ENCODE measurements around the gene TMEM178B.
A peak's percentile ranks its signal among the peaks of the same experiment; 100 is the strongest.

Gene TMEM178B

GRCh38 chr7:141185369-141185967 lies 111.6 kb downstream of the TMEM178B start:
- no peak for DNase-seq

- no peak for DNase-seq
Observed at GRCh38 chr7:141189231-141189630, 115.4 kb downstream of the TMEM178B start.

GRCh38 chr7:141190495-141190894 lies 116.6 kb downstream of the TMEM178B start:
- no peak for DNase-seq

GRCh38 chr7:141191277-141191676 lies 117.4 kb downstream of the TMEM178B start:
- DNase-seq = no peak

GRCh38 chr7:141193066-141193465 lies 119.2 kb downstream of the TMEM178B start:
- DNase-seq = no peak

- peak; percentile 6 to 16 for DNase-seq
Observed at GRCh38 chr7:141195722-141196121, 121.9 kb downstream of the TMEM178B start.

- no peak for DNase-seq
Observed at GRCh38 chr7:141198194-141198958, 124.5 kb downstream of the TMEM178B start.

GRCh38 chr7:141200191-141201108 lies 126.6 kb downstream of the TMEM178B start:
- DNase-seq = no peak

GRCh38 chr7:141201145-141201885 lies 127.5 kb downstream of the TMEM178B start:
- DNase-seq = no peak

GRCh38 chr7:141202535-141202934 lies 128.7 kb downstream of the TMEM178B start:
- no peak for DNase-seq

- no peak for DNase-seq
Observed at GRCh38 chr7:141203177-141203576, 129.3 kb downstream of the TMEM178B start.

GRCh38 chr7:141203586-141203985 lies 129.7 kb downstream of the TMEM178B start:
- no peak for DNase-seq

GRCh38 chr7:141207661-141208060 lies 133.8 kb downstream of the TMEM178B start:
- DNase-seq = no peak

- no peak for DNase-seq
Observed at GRCh38 chr7:141208539-141208938, 134.7 kb downstream of the TMEM178B start.

GRCh38 chr7:141209454-141209853 lies 135.6 kb downstream of the TMEM178B start:
- no peak for DNase-seq

- no peak for DNase-seq
Observed at GRCh38 chr7:141210862-141211261, 137.0 kb downstream of the TMEM178B start.

- DNase-seq = no peak
Observed at GRCh38 chr7:141213226-141213625, 139.4 kb downstream of the TMEM178B start.

- DNase-seq = no peak
Observed at GRCh38 chr7:141217938-141218337, 144.1 kb downstream of the TMEM178B start.

- no peak for DNase-seq
Observed at GRCh38 chr7:141218941-141219340, 145.1 kb downstream of the TMEM178B start.

- peak in 1 of 2 experiments; percentile 7 for DNase-seq
Observed at GRCh38 chr7:141220263-141220880, 146.5 kb downstream of the TMEM178B start.

GRCh38 chr7:141221007-141221612 lies 147.2 kb downstream of the TMEM178B start:
- peak in 1 of 2 experiments; percentile 26 for DNase-seq

Data from Kasumi-1 (cell line).